HepG2 (cell line): Measurements from ENCODE around the gene RAD23A. TPM values are rescaled to one million over a fixed set of nuclear protein-coding genes. Genes with fewer than 3 reads are reported as not detected.

Experiments used
- CREM ChIP-seq, 2 experiments: sonication (generic) in 1 of 2; formaldehyde crosslinking in 1 of 2; IDR thresholded peaks; 2 replicates each; pipeline versions ENCODE4 v1.4.0 to v1.6.1; 2016 to 2020; ENCODE audit warnings: antibody characterized with exemption in 1 of 2, mild to moderate bottlenecking in 1 of 2, missing genetic modification reagents in 1 of 2
- HDAC1 ChIP-seq: sonication (generic); formaldehyde crosslinking; IDR thresholded peaks from 2 replicates; pipeline ENCODE4 v1.5.1; 2020; ENCODE audit warnings: mild to moderate bottlenecking, missing genetic modification reagents
- HOXA9 ChIP-seq: sonication (generic); formaldehyde crosslinking; IDR thresholded peaks from 2 replicates; pipeline ENCODE4 v1.8.1; 2022; ENCODE audit warnings: missing genetic modification reagents, mild to moderate bottlenecking, moderate library complexity, borderline replicate concordance
- IKZF5 ChIP-seq: IDR thresholded peaks from 2 replicates; pipeline ENCODE4 v1.6.1; 2018; ENCODE audit warnings: missing genetic modification reagents, mild to moderate bottlenecking, missing compliant biosample characterization
- KDM4B ChIP-seq: sonication (generic); formaldehyde crosslinking; IDR thresholded peaks from 2 replicates; pipeline ENCODE4 v1.4.0; 2020; ENCODE audit warnings: missing genetic modification reagents
- MED13 ChIP-seq: sonication (generic); formaldehyde crosslinking; IDR thresholded peaks from 2 replicates; pipeline ENCODE4 v1.5.0; 2020; ENCODE audit warnings: missing genetic modification reagents
- MEF2D ChIP-seq: sonication (generic); formaldehyde crosslinking; IDR thresholded peaks from 2 replicates; pipeline ENCODE4 v1.5.1; 2020; ENCODE audit warnings: mild to moderate bottlenecking, missing genetic modification reagents
- MXI1 ChIP-seq: IDR thresholded peaks from 3 replicates; pipeline ENCODE4 v1.6.1; 2012; ENCODE audit warnings: low read depth, low read length, inconsistent platforms, borderline replicate concordance
- NFYB ChIP-seq: sonication (generic); formaldehyde crosslinking; IDR thresholded peaks from 2 replicates; pipeline ENCODE4 v1.4.0; 2020; ENCODE audit warnings: missing genetic modification reagents
- SSRP1 ChIP-seq: IDR thresholded peaks from 2 replicates; pipeline ENCODE4 v1.6.1; 2016; ENCODE audit warnings: control low read depth
- THYN1 ChIP-seq: sonication (generic); formaldehyde crosslinking; IDR thresholded peaks from 2 replicates; pipeline ENCODE4 v1.8.1; 2023; ENCODE audit warnings: low read depth, mild to moderate bottlenecking, moderate library complexity, missing genetic modification reagents, borderline replicate concordance
- ZNF17 ChIP-seq: sonication (generic); formaldehyde crosslinking; IDR thresholded peaks from 2 replicates; pipeline ENCODE4 v1.5.0; 2020; ENCODE audit warnings: mild to moderate bottlenecking, missing genetic modification reagents
- ZNF597 ChIP-seq: sonication (generic); formaldehyde crosslinking; IDR thresholded peaks from 2 replicates; pipeline ENCODE4 v1.5.0; 2020; ENCODE audit warnings: missing genetic modification reagents
- ZNF605 ChIP-seq: sonication (generic); formaldehyde crosslinking; IDR thresholded peaks from 2 replicates; pipeline ENCODE4 v1.8.0; 2022; ENCODE audit warnings: mild to moderate bottlenecking, missing genetic modification reagents
- polyA plus RNA-seq, 8 experiments: library from polyadenylated mRNA; depleted of rRNA in 3 of 8; stranded (reverse) in 7 of 8; unstranded in 1 of 8; fragments of >200 nt; fragmentation: Illumina TruSeq in 4 of 8; extraction: Trizol in 4 of 8; gene quantifications; 2 replicates each; pipeline versions ENCODE4 v1.2.1 to v1.2.3, GENCODE V29; 2011 to 2016; ENCODE audit warnings: low read depth in 4 of 8, missing spikeins in 1 of 8, mixed read lengths in 1 of 8; ENCODE audit not compliant: insufficient read depth in 1 of 8
- total RNA-seq, 5 experiments: library from RNA; depleted of rRNA; stranded (reverse); fragments of >200 nt; fragmentation: Illumina TruSeq; extraction: Trizol; gene quantifications; 2 replicates each; pipeline ENCODE4 v1.2.3, GENCODE V29; 2016; ENCODE audit warnings: low read depth in 1 of 5
- TF ChIP-seq, protein P1 (sequence below): sonication (generic); formaldehyde crosslinking; IDR thresholded peaks from 2 replicates; pipeline ENCODE4 v1.5.0; 2020; ENCODE audit warnings: missing genetic modification reagents, mild to moderate bottlenecking, borderline replicate concordance
- TF ChIP-seq, protein P2 (sequence below), 2 experiments: fragments of 450-650 bp in 1 of 2; sonication (generic) in 1 of 2; formaldehyde crosslinking; IDR thresholded peaks; 2 replicates each; pipeline versions ENCODE4 v1.5.0 to v1.8.0; 2020 to 2022; ENCODE audit warnings: mild to moderate bottlenecking in 1 of 2, missing genetic modification reagents in 1 of 2
- TF ChIP-seq, protein P3 (sequence below): sonication (generic); formaldehyde crosslinking; IDR thresholded peaks from 2 replicates; pipeline ENCODE4 v1.4.0; 2020; ENCODE audit warnings: mild to moderate bottlenecking, missing genetic modification reagents

Gene RAD23A
- total and polyA plus RNA-seq, 2 of the 13 experiments (the other 11 are each of a cell fraction or from before 2014, with no cell fraction given): 42.5 to 54.2 TPM

GRCh38 chr19:12985049-12985776, 39.6 kb downstream of the RAD23A start (continued):
- TF ChIP-seq ZNF597 (no peak), CREM (IDR thresholded peaks at IDR 0.05) (no peak), CREM (CRISPR knock-in tag; IDR thresholded peaks at IDR 0.05) (no peak), IKZF5 (peak; percentile 61), MED13 (CRISPR knock-in tag) (no peak), MEF2D (CRISPR knock-in tag) (peak; percentile 65; the same call in 1 of the 2 replicates), MXI1 (peak; percentile 96; the same call in 2 of the 3 replicates), SSRP1 (CRISPR knock-in tag) (no peak), ZNF605 (CRISPR knock-in tag) (no peak), NFYB (CRISPR knock-in tag) (no peak), HOXA9 (0 out of 2 replicates have a peak, but pooled peaks have one; percentile 36), ZNF17 (no peak), HDAC1 (CRISPR knock-in tag) (peak; percentile 62), THYN1 (CRISPR knock-in tag) (no peak), KDM4B (no peak)
- TF ChIP-seq, protein P1, sequence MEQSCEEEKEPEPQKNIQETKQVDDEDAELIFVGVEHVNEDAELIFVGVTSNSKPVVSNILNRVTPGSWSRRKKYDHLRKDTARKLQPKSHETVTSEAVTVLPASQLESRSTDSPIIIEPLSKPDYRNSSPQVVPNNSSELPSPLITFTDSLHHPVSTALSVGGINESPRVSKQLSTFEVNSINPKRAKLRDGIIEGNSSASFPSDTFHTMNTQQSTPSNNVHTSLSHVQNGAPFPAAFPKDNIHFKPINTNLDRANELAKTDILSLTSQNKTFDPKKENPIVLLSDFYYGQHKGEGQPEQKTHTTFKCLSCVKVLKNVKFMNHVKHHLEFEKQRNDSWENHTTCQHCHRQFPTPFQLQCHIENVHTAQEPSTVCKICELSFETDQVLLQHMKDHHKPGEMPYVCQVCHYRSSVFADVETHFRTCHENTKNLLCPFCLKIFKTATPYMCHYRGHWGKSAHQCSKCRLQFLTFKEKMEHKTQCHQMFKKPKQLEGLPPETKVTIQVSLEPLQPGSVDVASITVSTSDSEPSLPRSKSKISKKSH (CRISPR knock-in tag): no peak
- TF ChIP-seq, protein P2, sequence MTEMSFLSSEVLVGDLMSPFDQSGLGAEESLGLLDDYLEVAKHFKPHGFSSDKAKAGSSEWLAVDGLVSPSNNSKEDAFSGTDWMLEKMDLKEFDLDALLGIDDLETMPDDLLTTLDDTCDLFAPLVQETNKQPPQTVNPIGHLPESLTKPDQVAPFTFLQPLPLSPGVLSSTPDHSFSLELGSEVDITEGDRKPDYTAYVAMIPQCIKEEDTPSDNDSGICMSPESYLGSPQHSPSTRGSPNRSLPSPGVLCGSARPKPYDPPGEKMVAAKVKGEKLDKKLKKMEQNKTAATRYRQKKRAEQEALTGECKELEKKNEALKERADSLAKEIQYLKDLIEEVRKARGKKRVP (CRISPR knock-in tag; IDR thresholded peaks at IDR 0.05): peak in 1 of 2 experiments; percentile 52; a peak in 1 of 4 replicates
- TF ChIP-seq, protein P3, sequence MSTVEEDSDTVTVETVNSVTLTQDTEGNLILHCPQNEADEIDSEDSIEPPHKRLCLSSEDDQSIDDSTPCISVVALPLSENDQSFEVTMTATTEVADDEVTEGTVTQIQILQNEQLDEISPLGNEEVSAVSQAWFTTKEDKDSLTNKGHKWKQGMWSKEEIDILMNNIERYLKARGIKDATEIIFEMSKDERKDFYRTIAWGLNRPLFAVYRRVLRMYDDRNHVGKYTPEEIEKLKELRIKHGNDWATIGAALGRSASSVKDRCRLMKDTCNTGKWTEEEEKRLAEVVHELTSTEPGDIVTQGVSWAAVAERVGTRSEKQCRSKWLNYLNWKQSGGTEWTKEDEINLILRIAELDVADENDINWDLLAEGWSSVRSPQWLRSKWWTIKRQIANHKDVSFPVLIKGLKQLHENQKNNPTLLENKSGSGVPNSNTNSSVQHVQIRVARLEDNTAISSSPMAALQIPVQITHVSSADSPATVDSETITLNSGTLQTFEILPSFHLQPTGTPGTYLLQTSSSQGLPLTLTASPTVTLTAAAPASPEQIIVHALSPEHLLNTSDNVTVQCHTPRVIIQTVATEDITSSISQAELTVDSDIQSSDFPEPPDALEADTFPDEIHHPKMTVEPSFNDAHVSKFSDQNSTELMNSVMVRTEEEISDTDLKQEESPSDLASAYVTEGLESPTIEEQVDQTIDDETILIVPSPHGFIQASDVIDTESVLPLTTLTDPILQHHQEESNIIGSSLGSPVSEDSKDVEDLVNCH (CRISPR knock-in tag): no peak; the same call in 1 of the 2 replicates
